Measurements from ENCODE around the gene YARS1. TPM values are rescaled to one million over a fixed set of nuclear protein-coding genes. Genes with fewer than 3 reads are reported as not detected.

YARS1 gene
- polyA plus RNA-seq, 1 donor from 2014 or later, result 49.4 TPM

DNA sequence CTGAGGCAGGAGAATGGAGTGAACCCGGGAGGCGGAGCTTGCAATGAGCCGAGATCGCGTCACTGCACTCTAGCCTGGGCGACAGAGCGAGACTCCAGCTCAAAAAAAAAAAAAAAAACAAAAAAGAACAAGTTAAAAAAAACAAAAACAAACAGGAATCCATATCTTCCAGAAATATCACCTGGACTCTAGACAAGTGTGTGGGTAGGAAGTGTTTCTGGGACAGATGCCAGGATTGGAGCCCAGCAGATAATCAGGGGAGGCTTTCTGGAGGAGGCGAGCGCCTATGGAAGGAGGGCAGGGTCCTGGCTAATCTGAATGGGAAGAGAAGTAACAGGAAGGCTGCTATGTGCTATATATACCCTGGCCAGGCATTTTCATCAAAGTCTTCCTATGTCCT is 71.0 kb downstream of the YARS1 start:
- Histone ChIP-seq H3K9me2 (ENCODE audit: insufficient read depth, low read length) (no peaks in the 10 kb centered on the region), H3K4me3 (ENCODE audit: low read length) (no peak overlapping the region), H2AFZ (ENCODE audit: low read depth, low read length) (no peak overlapping the region), H3F3A (ENCODE audit: insufficient read depth, low read length, poor library complexity, severe bottlenecking) (no peaks in the 10 kb centered on the region), H3K27me3 (ENCODE audit: insufficient read depth, low read depth, low read length) (peaks cover 12% of the 10 kb centered on the region), H3K36me3 (ENCODE audit: insufficient read depth, low read length) (no peaks in the 10 kb centered on the region), H3K9me3 (ENCODE audit: low read length) (no peaks in the 10 kb centered on the region), H3K9ac (ENCODE audit: low read length) (no peak overlapping the region), H3K27ac (ENCODE audit: low read length) (no peak overlapping the region), H3K4me2 (ENCODE audit: low read length) (no peak overlapping the region), H4K20me1 (ENCODE audit: insufficient read depth) (no peaks in the 10 kb centered on the region), H3K79me2 (replicated peaks; ENCODE audit: insufficient read depth, low read length) (no peaks in the 10 kb centered on the region)
- TF ChIP-seq MXI1 (conservative IDR thresholded peaks at IDR 0.05; ENCODE audit: poor library complexity, severe bottlenecking) (no peak), EP300 (conservative IDR thresholded peaks at IDR 0.05; ENCODE audit: poor library complexity, severe bottlenecking) (no peak), EZH2 (IDR thresholded peaks at IDR 0.05; ENCODE audit: borderline replicate concordance, insufficient read depth, low read length, poor library complexity, severe bottlenecking) (no peak), RAD21 (conservative IDR thresholded peaks at IDR 0.05) (no peak)
- TF ChIP-seq, protein P1, sequence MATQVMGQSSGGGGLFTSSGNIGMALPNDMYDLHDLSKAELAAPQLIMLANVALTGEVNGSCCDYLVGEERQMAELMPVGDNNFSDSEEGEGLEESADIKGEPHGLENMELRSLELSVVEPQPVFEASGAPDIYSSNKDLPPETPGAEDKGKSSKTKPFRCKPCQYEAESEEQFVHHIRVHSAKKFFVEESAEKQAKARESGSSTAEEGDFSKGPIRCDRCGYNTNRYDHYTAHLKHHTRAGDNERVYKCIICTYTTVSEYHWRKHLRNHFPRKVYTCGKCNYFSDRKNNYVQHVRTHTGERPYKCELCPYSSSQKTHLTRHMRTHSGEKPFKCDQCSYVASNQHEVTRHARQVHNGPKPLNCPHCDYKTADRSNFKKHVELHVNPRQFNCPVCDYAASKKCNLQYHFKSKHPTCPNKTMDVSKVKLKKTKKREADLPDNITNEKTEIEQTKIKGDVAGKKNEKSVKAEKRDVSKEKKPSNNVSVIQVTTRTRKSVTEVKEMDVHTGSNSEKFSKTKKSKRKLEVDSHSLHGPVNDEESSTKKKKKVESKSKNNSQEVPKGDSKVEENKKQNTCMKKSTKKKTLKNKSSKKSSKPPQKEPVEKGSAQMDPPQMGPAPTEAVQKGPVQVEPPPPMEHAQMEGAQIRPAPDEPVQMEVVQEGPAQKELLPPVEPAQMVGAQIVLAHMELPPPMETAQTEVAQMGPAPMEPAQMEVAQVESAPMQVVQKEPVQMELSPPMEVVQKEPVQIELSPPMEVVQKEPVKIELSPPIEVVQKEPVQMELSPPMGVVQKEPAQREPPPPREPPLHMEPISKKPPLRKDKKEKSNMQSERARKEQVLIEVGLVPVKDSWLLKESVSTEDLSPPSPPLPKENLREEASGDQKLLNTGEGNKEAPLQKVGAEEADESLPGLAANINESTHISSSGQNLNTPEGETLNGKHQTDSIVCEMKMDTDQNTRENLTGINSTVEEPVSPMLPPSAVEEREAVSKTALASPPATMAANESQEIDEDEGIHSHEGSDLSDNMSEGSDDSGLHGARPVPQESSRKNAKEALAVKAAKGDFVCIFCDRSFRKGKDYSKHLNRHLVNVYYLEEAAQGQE (IDR thresholded peaks at IDR 0.05; ENCODE audit: borderline replicate concordance), result no peak
- TF ChIP-seq, protein P2, sequence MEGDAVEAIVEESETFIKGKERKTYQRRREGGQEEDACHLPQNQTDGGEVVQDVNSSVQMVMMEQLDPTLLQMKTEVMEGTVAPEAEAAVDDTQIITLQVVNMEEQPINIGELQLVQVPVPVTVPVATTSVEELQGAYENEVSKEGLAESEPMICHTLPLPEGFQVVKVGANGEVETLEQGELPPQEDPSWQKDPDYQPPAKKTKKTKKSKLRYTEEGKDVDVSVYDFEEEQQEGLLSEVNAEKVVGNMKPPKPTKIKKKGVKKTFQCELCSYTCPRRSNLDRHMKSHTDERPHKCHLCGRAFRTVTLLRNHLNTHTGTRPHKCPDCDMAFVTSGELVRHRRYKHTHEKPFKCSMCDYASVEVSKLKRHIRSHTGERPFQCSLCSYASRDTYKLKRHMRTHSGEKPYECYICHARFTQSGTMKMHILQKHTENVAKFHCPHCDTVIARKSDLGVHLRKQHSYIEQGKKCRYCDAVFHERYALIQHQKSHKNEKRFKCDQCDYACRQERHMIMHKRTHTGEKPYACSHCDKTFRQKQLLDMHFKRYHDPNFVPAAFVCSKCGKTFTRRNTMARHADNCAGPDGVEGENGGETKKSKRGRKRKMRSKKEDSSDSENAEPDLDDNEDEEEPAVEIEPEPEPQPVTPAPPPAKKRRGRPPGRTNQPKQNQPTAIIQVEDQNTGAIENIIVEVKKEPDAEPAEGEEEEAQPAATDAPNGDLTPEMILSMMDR (IDR thresholded peaks at IDR 0.05; ENCODE audit: poor library complexity, severe bottlenecking), result no peak

DNA sequence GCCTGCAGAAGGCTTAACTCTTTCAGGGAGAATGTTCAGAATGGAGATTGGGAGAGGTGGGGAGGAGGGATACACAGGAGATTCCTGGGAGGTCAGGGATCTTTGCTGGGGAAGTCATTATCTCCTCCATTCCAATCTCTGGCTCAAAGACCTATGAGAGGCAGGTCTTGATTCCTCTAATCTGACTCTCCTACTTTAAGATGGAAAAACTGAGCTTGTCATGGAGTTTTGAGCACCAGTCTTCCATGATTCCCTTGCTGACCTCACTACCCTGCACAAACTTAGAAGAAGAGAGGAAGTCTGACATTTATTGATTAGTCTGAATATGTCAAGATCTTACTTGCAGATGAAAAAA is 73.1 kb downstream of the YARS1 start:
- Histone ChIP-seq H3K4me3 (ENCODE audit: low read length) (no peak overlapping the region), H3K27ac (ENCODE audit: low read length) (no peak overlapping the region), H3K36me3 (ENCODE audit: insufficient read depth, low read length) (no peaks in the 10 kb centered on the region), H3K9me3 (ENCODE audit: low read length) (no peaks in the 10 kb centered on the region), H3F3A (ENCODE audit: insufficient read depth, low read length, poor library complexity, severe bottlenecking) (no peaks in the 10 kb centered on the region), H2AFZ (ENCODE audit: low read depth, low read length) (no peak overlapping the region), H3K4me2 (ENCODE audit: low read length) (no peak overlapping the region), H4K20me1 (ENCODE audit: insufficient read depth) (no peaks in the 10 kb centered on the region), H3K9me2 (ENCODE audit: insufficient read depth, low read length) (no peaks in the 10 kb centered on the region), H3K79me2 (replicated peaks; ENCODE audit: insufficient read depth, low read length) (no peaks in the 10 kb centered on the region), H3K27me3 (ENCODE audit: insufficient read depth, low read depth, low read length) (peaks cover 20% of the 10 kb centered on the region), H3K9ac (ENCODE audit: low read length) (no peak overlapping the region)
- TF ChIP-seq, protein P1 (IDR thresholded peaks at IDR 0.05; ENCODE audit: borderline replicate concordance), result no peak
- TF ChIP-seq MXI1 (conservative IDR thresholded peaks at IDR 0.05; ENCODE audit: poor library complexity, severe bottlenecking) (no peak), POLR2AphosphoS5 (IDR thresholded peaks at IDR 0.05) (no peak), RAD21 (conservative IDR thresholded peaks at IDR 0.05) (no peak)
- TF ChIP-seq, protein P2 (IDR thresholded peaks at IDR 0.05; ENCODE audit: poor library complexity, severe bottlenecking), result no peak

Data from neural cell (in vitro differentiated cells).